Astrocyte of the spinal cord (primary cell): Measurements from ENCODE around the gene ASB4.

ENCODE experiments used
- DNase-seq: peaks from one replicate; pipeline ENCODE4 v3.0.0; 2011; ENCODE audit warnings: low read depth, low spot score
- H3K4me3 ChIP-seq: 2 replicates; pipeline ENCODE4 v1.5.1; 2011; ENCODE audit warnings: low read depth, mild to moderate bottlenecking, low read length, moderate library complexity
- in situ Hi-C: cut with HindIII; loops from 2 replicates; pipeline ENCODE4 v1.10.0; 2017; ENCODE audit warnings: low sequenced_read_pairs
- TF ChIP-seq, protein P1 (sequence below): IDR thresholded peaks from 2 replicates; pipeline ENCODE4 v1.5.1; 2012; ENCODE audit warnings: low read depth, mild to moderate bottlenecking, low read length, inconsistent platforms

The ASB4 gene

GRCh38 chr7:95535662-95536061, 49.9 kb downstream of the ASB4 start:
- in situ Hi-C loops: no loop called here
- no peak overlapping the region for H3K4me3 ChIP-seq
- DNase-seq: no peak
- TF ChIP-seq, protein P1, sequence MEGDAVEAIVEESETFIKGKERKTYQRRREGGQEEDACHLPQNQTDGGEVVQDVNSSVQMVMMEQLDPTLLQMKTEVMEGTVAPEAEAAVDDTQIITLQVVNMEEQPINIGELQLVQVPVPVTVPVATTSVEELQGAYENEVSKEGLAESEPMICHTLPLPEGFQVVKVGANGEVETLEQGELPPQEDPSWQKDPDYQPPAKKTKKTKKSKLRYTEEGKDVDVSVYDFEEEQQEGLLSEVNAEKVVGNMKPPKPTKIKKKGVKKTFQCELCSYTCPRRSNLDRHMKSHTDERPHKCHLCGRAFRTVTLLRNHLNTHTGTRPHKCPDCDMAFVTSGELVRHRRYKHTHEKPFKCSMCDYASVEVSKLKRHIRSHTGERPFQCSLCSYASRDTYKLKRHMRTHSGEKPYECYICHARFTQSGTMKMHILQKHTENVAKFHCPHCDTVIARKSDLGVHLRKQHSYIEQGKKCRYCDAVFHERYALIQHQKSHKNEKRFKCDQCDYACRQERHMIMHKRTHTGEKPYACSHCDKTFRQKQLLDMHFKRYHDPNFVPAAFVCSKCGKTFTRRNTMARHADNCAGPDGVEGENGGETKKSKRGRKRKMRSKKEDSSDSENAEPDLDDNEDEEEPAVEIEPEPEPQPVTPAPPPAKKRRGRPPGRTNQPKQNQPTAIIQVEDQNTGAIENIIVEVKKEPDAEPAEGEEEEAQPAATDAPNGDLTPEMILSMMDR: no peak

- no peak for DNase-seq
- in situ Hi-C loops: no loop called here
- no peak overlapping the region for H3K4me3 ChIP-seq
- TF ChIP-seq, protein P1: no peak
Observed at GRCh38 chr7:95536656-95537311, 51.0 kb downstream of the ASB4 start.

DNA sequence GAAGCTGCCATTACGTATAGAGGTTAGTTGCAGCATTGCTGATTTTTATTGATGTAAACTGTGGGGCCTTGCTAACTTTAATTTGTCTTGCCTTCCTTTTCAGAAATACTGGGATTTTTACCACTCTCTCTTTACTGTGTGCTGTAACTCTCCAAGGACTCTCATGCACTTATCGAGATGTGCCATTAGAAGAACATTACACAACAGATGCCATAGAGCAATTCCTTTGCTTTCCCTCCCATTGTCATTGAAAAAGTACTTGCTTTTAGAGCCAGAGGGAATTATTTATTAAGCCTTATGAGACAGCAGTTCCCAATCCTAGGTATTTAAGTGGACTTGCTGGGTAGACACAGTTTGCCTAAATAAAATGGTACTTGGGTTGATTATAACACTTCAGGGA, 51.7 kb downstream of the ASB4 start:
- in situ Hi-C loops: no loop called here
- no peak for DNase-seq

DNA sequence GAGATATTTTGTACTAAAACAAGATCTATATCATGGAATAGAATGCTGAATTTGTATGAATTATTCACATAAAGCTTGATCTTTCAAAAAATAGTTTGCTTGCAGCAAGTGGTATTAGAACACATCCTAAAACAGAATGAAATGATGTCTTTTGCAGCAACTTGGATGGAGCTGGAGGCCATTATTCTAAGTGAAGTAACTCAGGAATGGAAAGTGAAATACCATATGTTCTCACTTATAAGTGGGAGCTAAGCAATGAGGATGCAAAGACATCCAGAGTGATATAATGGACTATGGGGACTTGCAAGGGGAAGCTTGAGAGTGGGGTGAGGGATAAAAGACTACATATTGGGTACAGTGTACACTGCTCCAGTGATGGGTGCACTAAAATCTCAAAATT, 53.7 kb downstream of the ASB4 start:
- H3K4me3 ChIP-seq: no peak overlapping the region
- DNase-seq: no peak
- in situ Hi-C loops: no loop called here
- TF ChIP-seq, protein P1: no peak

More for the DNA sequence above, 51.7 kb downstream of the ASB4 start:
- H3K4me3 ChIP-seq: no peak overlapping the region
- TF ChIP-seq, protein P1: no peak

DNA sequence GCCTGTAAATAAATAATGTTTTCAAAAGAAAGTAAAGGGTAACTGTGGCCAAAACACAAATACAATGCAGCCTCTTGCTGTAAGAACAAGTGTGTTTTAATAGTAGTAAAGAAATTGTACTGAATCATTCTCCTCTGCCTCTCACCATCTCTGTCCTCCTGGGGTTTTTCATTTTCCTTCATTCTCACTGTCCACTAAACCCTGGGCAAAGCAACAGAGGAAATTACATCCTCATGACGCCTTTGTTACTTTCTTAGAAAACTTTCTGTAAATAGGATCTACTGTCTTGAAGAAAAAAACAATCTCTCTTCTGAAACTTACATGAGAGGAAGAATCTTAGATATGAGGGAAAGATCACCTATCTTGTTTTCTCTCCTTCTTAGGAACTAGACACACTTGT, 54.6 kb downstream of the ASB4 start:
- no peak overlapping the region for H3K4me3 ChIP-seq
- no peak for DNase-seq
- in situ Hi-C loops: no loop called here
- TF ChIP-seq, protein P1: no peak

DNA sequence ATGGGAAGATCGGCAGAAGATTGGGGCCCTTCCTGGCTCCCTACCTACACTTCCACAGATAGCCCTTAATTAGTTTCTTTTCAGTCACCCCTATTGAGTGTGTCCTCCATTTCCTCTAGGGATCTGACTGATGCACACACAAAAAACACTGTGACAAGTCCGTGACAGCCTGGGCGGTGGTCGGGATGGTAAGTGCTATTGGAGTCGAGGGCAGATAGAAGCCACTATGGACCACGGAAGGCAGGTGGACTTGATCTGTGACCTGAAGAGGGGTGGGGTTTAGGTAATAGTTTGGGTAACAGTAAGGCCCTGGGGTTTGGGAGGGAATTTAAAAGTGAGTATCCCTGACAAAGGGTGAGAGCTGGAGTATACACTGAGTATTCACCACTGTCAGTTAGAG, 57.6 kb downstream of the ASB4 start:
- in situ Hi-C loops: no loop called here
- TF ChIP-seq, protein P1: no peak
- no peak overlapping the region for H3K4me3 ChIP-seq
- no peak for DNase-seq
